ENCODE results near the gene KLHL34.

KLHL34 gene

DNA sequence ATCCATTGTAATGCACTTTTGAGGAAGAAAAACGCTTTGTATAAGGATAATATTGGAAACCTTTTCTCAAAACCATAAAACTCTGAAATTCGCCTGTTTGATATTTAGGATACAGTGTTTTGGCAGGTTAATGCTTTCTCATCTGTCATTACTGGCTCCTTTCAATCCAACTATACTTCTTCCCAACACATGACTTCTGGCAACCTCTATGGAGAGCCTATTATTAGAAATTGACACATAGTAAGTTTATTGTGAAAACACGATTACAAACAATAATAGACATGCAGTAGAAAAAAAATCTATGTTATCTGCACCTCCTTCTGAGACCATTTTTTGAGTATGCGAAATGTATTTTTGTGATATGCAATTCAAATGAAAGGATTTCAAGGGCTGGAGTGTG, 4.6 kb upstream of the KLHL34 start:
- TF ChIP-seq, protein P1, sequence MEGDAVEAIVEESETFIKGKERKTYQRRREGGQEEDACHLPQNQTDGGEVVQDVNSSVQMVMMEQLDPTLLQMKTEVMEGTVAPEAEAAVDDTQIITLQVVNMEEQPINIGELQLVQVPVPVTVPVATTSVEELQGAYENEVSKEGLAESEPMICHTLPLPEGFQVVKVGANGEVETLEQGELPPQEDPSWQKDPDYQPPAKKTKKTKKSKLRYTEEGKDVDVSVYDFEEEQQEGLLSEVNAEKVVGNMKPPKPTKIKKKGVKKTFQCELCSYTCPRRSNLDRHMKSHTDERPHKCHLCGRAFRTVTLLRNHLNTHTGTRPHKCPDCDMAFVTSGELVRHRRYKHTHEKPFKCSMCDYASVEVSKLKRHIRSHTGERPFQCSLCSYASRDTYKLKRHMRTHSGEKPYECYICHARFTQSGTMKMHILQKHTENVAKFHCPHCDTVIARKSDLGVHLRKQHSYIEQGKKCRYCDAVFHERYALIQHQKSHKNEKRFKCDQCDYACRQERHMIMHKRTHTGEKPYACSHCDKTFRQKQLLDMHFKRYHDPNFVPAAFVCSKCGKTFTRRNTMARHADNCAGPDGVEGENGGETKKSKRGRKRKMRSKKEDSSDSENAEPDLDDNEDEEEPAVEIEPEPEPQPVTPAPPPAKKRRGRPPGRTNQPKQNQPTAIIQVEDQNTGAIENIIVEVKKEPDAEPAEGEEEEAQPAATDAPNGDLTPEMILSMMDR (IDR thresholded peaks at IDR 0.05; ENCODE audit: borderline replicate concordance, insufficient read depth, low read depth, low read length), result no peak

DNA sequence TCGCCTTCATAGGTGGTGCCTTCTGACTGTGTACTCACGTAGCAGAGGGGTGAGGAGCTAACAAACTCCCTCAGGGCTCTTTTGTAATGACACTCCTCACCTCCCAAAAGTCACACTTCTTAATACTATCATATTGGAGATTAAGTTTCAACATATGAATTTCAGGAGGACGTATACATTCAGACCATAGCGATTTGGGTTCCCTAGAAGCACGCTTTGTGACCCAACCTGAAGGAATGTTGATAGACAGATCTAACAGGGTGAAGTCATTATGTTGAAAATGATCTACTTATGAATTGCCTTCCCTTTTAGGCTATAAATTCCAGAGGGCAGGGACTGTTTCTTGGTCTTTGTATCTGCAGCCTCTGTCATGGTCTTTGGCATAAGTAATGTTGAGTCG, 3.2 kb upstream of the KLHL34 start:
- TF ChIP-seq, protein P1 (IDR thresholded peaks at IDR 0.05; ENCODE audit: borderline replicate concordance, insufficient read depth, low read depth, low read length), result no peak
- no peak overlapping the region for H3K4me3 ChIP-seq (ENCODE audit: low read depth, low read length)

More for the DNA sequence above, 4.6 kb upstream of the KLHL34 start:
- H3K4me3 ChIP-seq (ENCODE audit: low read depth, low read length), result no peak overlapping the region

DNA sequence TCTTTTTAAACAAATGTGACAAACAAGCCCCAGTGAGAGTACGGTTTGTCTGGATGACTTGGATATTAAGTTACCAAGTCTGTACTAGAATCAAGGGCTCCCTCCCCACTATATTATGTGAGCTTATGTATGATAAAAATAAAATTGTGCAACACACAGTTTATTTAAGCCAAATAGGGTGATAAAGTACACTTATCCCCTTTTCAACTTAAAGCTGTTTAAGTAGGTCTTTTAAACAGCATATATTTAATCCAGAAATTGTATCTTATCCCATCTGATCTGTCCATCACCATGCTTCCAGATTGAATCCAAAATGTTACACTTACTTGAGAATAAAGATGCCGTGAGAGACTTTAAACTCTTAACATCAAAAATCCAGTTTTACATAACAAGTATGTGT, 2.0 kb upstream of the KLHL34 start:
- TF ChIP-seq, protein P1 (IDR thresholded peaks at IDR 0.05; ENCODE audit: borderline replicate concordance, insufficient read depth, low read depth, low read length), result no peak
- no peak overlapping the region for H3K4me3 ChIP-seq (ENCODE audit: low read depth, low read length)

DNA sequence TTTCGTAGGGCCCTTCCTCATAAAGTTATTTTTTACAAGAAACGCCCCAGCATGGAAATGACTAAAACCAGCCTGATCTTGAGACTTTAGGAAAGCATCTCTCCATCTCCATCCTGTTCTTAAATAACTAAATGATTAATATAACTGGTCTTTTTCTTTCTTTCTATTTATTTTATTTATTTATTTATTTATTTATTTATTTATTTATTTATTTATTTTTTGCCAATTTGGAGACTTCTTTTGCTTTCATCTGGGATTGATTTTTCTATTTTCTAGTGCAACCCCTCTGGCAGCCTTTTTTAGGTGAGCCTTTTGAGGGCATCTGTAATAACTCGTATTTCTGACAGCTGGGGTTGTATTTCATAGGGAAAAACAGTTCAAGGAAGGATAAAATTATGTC, 1.2 kb upstream of the KLHL34 start:
- TF ChIP-seq, protein P1 (IDR thresholded peaks at IDR 0.05; ENCODE audit: borderline replicate concordance, insufficient read depth, low read depth, low read length), result no peak
- no peak overlapping the region for H3K4me3 ChIP-seq (ENCODE audit: low read depth, low read length)

DNA sequence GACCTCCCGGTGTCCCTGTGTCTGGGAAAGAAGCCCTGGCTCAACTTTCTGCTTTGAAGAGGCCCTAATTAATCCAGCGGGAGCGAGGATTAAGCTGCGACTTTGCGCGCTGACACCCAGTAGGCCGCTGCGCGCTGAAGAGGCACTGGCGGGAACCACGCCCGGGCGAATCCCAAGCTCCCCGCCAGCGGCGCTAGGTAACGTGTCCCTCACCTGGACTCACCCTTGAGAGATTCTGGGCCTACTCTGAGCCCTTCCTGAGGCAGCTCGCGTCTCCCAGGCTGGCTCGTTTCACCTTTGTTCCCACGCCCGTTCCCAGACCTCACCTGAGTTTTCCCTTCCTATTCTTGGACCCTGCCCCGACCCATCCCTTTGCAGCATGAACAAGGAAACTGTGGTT, 616 bp upstream of the KLHL34 start:
- no peak overlapping the region for H3K4me3 ChIP-seq (ENCODE audit: low read depth, low read length)
- TF ChIP-seq, protein P1 (IDR thresholded peaks at IDR 0.05; ENCODE audit: borderline replicate concordance, insufficient read depth, low read depth, low read length), result no peak

DNA sequence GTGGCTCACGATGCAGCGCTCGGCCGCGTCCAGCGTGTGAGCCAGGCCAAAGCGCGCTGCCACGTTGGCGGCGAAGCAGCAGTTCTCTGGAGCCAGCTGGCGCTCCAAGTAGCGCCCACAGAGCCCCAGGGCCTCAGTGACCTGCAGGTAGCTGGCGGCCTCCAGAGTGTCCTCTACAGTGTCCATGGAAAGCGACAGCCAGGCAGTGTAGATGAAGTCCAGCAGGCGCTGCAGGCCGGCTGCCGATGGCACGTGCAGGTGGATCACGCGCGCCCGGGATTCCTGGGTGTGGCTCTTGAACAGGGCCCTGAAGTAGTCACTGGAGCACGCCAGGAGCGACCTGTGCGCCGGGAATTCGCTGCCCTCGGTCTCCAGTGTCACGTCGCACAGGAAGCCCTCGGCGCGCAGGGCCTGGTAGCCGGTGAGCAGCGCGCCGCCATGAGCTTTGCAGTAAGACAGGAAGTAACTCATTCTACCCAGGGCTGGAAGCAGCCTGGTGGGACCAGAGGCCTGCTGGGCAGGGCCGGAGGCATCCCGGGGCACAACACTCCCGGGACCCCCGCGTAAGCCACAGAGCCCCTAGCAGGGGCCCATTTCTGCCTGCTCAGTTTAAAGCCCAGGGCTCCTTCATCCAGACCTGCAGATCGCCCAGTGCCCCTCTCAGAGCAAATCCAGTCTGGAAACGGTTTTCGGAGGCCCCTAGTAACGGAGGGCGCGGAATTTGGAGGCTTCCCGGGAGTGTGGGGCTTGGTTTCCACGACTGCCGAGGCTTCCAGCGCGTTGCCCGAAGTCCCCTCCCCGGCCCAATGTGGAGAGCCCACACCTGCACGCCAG, 595 bp downstream of the KLHL34 start:
- TF ChIP-seq, protein P1 (IDR thresholded peaks at IDR 0.05; ENCODE audit: borderline replicate concordance, insufficient read depth, low read depth, low read length), result no peak
- H3K4me3 ChIP-seq (ENCODE audit: low read depth, low read length), result no peak overlapping the region

Measured in GM12875 (cell line).